ENCODE data around the gene ID3. TPM values are rescaled to one million over a fixed set of nuclear protein-coding genes. Genes with fewer than 3 reads are reported as not detected.
A peak's percentile ranks its signal among the peaks of the same experiment; 100 is the strongest.

Gene ID3
- total and polyA plus RNA-seq, 9 of the 15 experiments (the other 6 are each of a cell fraction or from before 2014, with no cell fraction given): 6.8 to 59.8 (median 23.5) TPM

DNA sequence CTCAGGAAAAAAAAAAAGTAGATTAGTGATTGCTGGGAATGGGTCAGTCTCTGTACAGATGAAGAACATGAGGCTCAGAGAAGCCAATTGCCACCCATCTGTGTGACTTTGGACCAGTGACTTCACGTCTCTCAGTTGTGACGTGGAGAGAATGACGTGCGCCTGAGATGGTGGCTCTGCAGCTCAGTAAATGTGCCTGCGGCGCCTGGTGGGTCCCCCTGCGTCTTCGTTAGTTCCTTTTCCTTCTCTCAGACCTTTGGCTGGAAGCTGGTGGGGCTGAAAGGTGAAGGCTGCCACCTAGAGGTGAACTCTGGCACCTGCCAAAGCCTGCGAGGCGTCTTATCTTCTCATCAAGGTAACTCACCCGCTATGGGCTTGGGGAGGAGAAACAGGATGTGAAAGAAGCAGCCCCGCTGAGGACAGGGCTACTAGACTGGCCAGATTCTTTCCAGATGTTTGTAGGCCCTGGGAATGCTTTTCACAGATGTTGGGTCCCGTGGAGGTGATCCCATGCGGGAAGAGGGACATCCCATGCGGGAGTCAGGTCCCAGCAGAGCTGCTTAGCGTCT, 19.5 kb downstream of the ID3 start (continued):
- TF ChIP-seq TOE1 (IDR thresholded peaks at IDR 0.05; ENCODE audit: borderline replicate concordance) (peak; percentile 72; the same call in 1 of the 2 replicates), TOE1 (CRISPR knock-in tag; IDR thresholded peaks at IDR 0.05; ENCODE audit: borderline replicate concordance, low read depth) (no peak), ZFP36 (IDR thresholded peaks at IDR 0.05; ENCODE audit: low read depth, low read length, partially characterized antibody) (peak; percentile 53), HNRNPLL (IDR thresholded peaks at IDR 0.05; ENCODE audit: low read depth, low read length, poor library complexity, severe bottlenecking) (peak; percentile 25), NONO (IDR thresholded peaks at IDR 0.05; ENCODE audit: low read depth in 2 of 2, low read length in 1 of 2) (peak in 1 of 2 experiments; percentile 69; a peak in 1 of 4 replicates), POLR2AphosphoS5 (IDR thresholded peaks at IDR 0.05; ENCODE audit: control insufficient read depth, insufficient read depth, low read depth, low read length) (no peak), ZEB2 (IDR thresholded peaks at IDR 0.05) (peak; percentile 86), CTBP1 (IDR thresholded peaks at IDR 0.05; ENCODE audit: borderline replicate concordance) (peak; percentile 98), ETV5 (CRISPR knock-in tag; IDR thresholded peaks at IDR 0.05; ENCODE audit: low read depth) (peak; percentile 92), ZNF121 (CRISPR knock-in tag; conservative IDR thresholded peaks at IDR 0.05) (no peak), MTA3 (IDR thresholded peaks at IDR 0.05; ENCODE audit: borderline replicate concordance) (peak; percentile 98), ZNF511 (CRISPR knock-in tag; IDR thresholded peaks at IDR 0.05) (peak; percentile 69; the same call in 1 of the 2 replicates)
- TF ChIP-seq, protein P1, sequence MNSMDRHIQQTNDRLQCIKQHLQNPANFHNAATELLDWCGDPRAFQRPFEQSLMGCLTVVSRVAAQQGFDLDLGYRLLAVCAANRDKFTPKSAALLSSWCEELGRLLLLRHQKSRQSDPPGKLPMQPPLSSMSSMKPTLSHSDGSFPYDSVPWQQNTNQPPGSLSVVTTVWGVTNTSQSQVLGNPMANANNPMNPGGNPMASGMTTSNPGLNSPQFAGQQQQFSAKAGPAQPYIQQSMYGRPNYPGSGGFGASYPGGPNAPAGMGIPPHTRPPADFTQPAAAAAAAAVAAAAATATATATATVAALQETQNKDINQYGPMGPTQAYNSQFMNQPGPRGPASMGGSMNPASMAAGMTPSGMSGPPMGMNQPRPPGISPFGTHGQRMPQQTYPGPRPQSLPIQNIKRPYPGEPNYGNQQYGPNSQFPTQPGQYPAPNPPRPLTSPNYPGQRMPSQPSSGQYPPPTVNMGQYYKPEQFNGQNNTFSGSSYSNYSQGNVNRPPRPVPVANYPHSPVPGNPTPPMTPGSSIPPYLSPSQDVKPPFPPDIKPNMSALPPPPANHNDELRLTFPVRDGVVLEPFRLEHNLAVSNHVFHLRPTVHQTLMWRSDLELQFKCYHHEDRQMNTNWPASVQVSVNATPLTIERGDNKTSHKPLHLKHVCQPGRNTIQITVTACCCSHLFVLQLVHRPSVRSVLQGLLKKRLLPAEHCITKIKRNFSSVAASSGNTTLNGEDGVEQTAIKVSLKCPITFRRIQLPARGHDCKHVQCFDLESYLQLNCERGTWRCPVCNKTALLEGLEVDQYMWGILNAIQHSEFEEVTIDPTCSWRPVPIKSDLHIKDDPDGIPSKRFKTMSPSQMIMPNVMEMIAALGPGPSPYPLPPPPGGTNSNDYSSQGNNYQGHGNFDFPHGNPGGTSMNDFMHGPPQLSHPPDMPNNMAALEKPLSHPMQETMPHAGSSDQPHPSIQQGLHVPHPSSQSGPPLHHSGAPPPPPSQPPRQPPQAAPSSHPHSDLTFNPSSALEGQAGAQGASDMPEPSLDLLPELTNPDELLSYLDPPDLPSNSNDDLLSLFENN (IDR thresholded peaks at IDR 0.05; ENCODE audit: low read depth in 2 of 2, low read length in 2 of 2): peak in 1 of 2 experiments; percentile 60; a peak in 1 of 4 replicates
- TF ChIP-seq, protein P2, sequence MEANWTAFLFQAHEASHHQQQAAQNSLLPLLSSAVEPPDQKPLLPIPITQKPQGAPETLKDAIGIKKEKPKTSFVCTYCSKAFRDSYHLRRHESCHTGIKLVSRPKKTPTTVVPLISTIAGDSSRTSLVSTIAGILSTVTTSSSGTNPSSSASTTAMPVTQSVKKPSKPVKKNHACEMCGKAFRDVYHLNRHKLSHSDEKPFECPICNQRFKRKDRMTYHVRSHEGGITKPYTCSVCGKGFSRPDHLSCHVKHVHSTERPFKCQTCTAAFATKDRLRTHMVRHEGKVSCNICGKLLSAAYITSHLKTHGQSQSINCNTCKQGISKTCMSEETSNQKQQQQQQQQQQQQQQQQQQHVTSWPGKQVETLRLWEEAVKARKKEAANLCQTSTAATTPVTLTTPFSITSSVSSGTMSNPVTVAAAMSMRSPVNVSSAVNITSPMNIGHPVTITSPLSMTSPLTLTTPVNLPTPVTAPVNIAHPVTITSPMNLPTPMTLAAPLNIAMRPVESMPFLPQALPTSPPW (CRISPR knock-in tag; IDR thresholded peaks at IDR 0.05): peak; percentile 73
